ENCODE results near the gene S100PBP. TPM values are rescaled to one million over a fixed set of nuclear protein-coding genes. Genes with fewer than 3 reads are reported as not detected.

The S100PBP gene
- total and polyA plus RNA-seq, 9 of the 15 experiments (the other 6 are each of a cell fraction or from before 2014, with no cell fraction given): 22.9 to 60.2 (median 32.9) TPM

DNA sequence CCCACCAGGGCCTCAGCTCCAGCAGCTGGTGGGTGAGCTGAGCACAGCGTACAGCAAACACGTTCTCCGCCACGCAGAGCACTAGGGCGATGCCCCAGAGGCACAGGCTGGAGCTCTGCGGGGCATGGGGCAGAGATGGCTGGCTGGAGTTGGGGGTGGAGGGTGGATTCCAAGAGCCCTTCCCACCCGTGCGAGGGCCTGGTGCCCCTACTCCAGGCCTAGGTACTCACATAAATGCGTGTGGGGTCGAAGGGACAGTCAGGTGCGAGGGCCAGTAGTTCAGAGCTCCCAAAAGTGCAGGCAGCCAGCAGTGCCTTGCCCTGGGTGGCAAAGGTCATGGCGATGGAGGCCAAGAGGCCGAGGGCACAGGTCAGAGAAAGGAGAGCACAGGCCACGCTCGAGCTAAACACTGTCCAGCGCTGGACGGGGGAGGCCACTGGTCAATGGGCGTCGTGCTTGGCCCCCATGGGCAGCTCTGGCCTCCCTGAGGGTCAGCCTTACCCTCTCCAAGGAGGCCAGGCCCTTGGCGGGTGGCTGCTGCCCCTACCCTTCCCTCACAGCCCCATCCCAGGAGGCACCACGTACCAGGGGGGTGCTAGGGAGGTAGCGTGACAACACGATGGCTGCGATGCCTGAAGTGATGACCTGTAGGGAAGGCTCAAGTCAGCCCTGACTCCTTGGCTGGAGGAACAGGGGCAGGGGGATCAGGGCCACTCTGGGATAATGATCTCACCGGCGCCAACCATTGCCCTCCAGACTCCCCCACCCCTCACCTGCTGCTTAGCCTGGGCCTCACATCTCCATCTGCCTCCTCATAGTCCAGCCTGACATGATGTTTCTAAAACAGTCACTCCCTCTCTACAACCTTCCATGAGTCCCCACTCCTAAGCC is 78.1 kb downstream of the S100PBP start:
- Histone ChIP-seq H3K27me3 (ENCODE audit: control insufficient read depth in 2 of 2, insufficient read depth in 2 of 2, low read length in 2 of 2) (peaks cover 3 to 73% of the 10 kb centered on the region in 2 experiments; a peak in 4 of 5 replicates), H3K9ac (ENCODE audit: insufficient read depth in 1 of 2, low read depth in 2 of 2, low read length in 2 of 2) (no peak overlapping the region), H3K27ac (ENCODE audit: extremely low read depth, low read depth, low read length) (no peak overlapping the region), H3K36me3 (ENCODE audit: control insufficient read depth, insufficient read depth, low read length) (no peaks in the 10 kb centered on the region), H3K9me1 (ENCODE audit: control insufficient read depth, insufficient read depth, low read length) (no peaks in the 10 kb centered on the region), H3K4me2 (ENCODE audit: insufficient read depth, low read length) (no peak overlapping the region), H2AFZ (ENCODE audit: low read depth, low read length) (no peak overlapping the region), H4K20me1 (replicated peaks; ENCODE audit: control insufficient read depth, insufficient read depth, low read length) (peaks cover 35% of the 10 kb centered on the region), H3K4me1 (replicated peaks in 1 of 2; ENCODE audit: control insufficient read depth in 2 of 2, insufficient read depth in 2 of 2, low read length in 2 of 2) (peaks cover 7 to 19% of the 10 kb centered on the region in 2 experiments; a peak in 4 of 5 replicates), H3K9me3 (replicated peaks; ENCODE audit: control insufficient read depth, insufficient read depth, low read depth, low read length) (no peaks in the 10 kb centered on the region), H3K79me2 (ENCODE audit: control insufficient read depth, insufficient read depth, low read length) (no peaks in the 10 kb centered on the region), H3K4me3 (no peak overlapping the region)
- TF ChIP-seq ETV1 (tag; conservative IDR thresholded peaks at IDR 0.05; ENCODE audit: low read depth): no peak
- TF ChIP-seq, protein P1, sequence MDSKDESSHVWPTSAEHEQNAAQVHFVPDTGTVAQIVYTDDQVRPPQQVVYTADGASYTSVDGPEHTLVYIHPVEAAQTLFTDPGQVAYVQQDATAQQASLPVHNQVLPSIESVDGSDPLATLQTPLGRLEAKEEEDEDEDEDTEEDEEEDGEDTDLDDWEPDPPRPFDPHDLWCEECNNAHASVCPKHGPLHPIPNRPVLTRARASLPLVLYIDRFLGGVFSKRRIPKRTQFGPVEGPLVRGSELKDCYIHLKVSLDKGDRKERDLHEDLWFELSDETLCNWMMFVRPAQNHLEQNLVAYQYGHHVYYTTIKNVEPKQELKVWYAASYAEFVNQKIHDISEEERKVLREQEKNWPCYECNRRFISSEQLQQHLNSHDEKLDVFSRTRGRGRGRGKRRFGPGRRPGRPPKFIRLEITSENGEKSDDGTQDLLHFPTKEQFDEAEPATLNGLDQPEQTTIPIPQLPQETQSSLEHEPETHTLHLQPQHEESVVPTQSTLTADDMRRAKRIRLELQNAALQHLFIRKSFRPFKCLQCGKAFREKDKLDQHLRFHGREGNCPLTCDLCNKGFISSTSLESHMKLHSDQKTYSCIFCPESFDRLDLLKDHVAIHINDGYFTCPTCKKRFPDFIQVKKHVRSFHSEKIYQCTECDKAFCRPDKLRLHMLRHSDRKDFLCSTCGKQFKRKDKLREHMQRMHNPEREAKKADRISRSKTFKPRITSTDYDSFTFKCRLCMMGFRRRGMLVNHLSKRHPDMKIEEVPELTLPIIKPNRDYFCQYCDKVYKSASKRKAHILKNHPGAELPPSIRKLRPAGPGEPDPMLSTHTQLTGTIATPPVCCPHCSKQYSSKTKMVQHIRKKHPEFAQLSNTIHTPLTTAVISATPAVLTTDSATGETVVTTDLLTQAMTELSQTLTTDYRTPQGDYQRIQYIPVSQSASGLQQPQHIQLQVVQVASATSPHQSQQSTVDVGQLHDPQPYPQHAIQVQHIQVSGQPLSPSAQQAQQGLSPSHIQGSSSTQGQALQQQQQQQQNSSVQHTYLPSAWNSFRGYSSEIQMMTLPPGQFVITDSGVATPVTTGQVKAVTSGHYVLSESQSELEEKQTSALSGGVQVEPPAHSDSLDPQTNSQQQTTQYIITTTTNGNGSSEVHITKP (IDR thresholded peaks at IDR 0.05; ENCODE audit: partially characterized antibody): peak; percentile 45
- TF ChIP-seq PRMT5 (CRISPR knock-in tag; IDR thresholded peaks at IDR 0.05): 0 out of 2 replicates have a peak, but pooled peaks have one; percentile 26
- in situ Hi-C loops (cut with MboI): loop anchor here (25.0 kb wide), 1 partner anchor 717 kb away; no protein-coding TSS in a partner anchor
- ATAC-seq (no peak), FAIRE-seq (no peak), DNase-seq (ENCODE audit: extremely low read depth in 1 of 4, low spot score in 3 of 4) (no peak)
- BruUV-seq (replicated peaks): no TSS peak
- WGBS (ENCODE audit: insufficient coverage, low coverage, missing lambda C conversion rate): 33% methylated on average over 26 of the region's 26 CpGs
- CTCF ChIA-PET (ENCODE audit: low intra/inter-chr PET ratio): no interaction called here
- POLR2A ChIA-PET: interaction anchor here (2.6 kb wide), 1 partner anchor 11 kb away, joined by 12 read pairs; no protein-coding TSS in a partner anchor
- intact Hi-C loops (cut with micrococcal nuclease): no loop called here

Measured in K562 (cell line).